ENCODE results near the gene METTL13.
"Not testable (repeated sequence)": the region's sequence is repeated elsewhere in the genome, so short reads cannot be mapped to it uniquely, and the experiment has no call there.

The METTL13 gene

DNA sequence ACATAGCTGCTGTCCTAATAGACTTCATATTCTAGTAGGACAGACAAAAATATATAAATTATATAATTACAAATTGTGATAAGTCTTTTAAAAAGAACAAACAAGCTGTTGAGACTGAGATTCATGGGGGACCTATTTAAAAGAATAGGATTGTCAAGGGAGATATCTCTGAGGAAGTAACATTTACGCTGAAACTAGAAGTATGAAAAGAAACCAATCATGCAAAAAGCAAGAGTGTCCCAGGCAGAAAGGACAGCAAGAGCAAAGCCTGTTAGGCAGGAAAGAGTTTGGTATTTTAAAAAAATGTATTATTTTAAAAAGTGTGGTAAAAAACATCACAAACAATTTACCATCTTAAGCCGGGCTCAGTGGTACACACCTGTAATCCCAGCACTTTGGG is 9.1 kb upstream of the METTL13 start:
- no peak for DNase-seq

DNA sequence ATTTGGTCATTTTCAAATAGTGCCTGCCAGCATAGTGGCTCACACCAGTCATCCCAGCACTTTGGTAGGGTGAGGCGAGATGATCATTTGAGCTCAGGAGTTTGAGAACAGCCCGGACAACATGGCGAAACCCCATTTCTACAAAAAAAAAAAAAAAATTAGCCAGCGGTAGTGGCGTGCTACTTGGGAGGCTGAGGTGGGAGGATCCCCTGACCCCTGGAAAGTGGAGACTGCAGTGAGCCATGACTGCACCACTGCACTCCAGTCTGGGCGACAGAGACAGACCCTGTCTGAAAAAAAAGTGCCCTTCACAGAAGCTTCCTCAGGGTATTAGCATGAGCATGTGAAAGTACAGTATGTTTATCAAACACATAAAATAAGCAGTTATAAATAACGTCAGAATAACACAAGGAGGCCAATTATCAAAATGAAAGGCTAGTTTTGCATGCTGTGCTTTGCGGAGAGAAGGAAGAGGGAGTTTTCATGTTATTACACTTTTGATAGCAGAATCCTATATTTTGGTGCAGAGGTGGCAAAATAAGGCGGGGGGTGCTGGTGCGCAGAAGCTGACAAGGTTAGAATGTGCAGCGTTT is 781 bp upstream of the METTL13 start:
- no peak for DNase-seq

DNA sequence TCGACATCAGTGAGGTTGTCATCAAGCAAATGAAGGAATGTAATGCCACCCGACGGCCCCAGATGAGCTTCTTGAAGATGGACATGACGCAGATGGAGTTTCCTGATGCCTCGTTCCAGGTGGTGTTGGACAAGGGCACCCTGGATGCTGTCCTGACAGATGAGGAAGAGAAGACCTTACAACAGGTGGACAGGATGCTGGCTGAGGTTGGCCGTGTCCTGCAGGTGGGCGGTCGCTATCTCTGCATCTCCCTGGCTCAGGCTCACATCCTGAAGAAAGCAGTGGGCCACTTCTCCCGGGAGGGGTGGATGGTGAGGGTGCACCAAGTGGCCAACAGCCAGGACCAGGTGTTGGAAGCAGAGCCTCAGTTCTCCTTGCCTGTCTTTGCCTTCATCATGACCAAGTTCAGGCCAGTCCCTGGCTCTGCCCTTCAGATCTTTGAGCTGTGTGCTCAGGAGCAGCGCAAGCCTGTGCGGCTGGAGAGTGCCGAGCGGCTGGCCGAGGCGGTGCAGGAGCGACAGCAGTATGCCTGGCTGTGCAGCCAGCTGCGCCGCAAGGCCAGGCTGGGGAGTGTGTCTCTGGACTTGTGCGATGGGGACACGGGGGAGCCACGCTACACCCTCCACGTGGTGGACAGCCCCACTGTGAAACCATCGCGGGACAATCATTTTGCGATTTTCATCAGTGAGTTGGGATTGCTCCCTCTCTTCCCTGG is 2.5 kb downstream of the METTL13 start:
- no peak for DNase-seq

GRCh38 chr1:171784784-171785183 is 3.3 kb downstream of the METTL13 start:
- DNase-seq = no peak

- no peak for DNase-seq
Measured at GRCh38 chr1:171785766-171786165, 4.3 kb downstream of the METTL13 start.

GRCh38 chr1:171786534-171786933 is 5.1 kb downstream of the METTL13 start:
- no peak for DNase-seq

- DNase-seq = no peak
Measured at GRCh38 chr1:171787686-171788480, 6.4 kb downstream of the METTL13 start.

- no peak for DNase-seq
Measured at GRCh38 chr1:171788696-171789095, 7.2 kb downstream of the METTL13 start.

DNA sequence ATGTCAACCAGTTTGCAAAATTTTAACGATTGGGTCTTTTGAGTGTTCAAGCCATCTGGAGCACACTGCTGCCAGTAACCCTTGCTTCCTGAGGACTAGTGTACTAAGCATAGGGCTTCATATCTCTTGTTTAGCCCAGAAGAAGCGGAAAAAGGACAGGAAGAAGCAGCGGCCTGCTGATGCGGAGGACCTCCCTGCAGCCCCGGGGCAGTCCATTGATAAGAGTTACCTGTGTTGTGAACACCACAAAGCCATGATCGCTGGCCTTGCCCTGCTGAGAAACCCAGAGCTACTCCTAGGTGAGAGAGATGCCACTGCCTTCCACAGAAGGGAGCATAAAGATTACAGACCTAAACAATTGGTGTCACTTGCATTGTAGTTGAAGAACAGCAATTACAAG is 8.9 kb downstream of the METTL13 start:
- DNase-seq = no peak

DNA sequence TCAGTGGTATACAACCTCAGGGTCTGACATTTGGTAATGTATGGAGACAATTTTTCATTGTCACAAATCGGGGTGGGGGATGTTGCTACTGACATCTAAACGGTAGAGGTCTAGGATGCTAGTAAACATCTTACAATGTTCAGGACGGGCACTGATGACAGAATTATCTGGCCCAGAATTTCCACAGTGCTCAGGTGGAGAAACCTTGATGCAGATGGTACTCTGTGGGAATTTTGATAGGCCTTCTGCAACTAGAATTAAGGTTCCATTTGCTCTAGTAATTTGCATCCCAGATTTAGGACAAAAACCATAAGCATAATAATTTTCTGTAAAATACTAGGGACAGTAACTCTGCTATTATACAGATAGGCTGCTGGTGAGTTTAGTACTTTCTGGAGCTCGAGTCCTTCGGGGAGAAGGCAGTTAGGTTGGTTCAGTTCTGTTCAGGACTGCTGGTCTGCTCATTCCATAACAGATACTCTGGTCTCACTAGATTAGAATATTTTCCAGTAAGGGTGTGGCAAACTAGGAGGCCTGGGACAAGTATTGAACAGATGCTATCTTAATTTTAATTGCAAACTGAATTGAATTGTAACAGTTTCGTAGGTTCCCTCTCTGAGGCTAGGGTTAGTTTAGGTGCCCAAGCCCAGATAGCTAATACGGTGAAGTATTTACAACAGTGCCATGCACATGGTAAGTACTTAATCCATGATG is 11.4 kb downstream of the METTL13 start:
- DNase-seq = no peak

DNA sequence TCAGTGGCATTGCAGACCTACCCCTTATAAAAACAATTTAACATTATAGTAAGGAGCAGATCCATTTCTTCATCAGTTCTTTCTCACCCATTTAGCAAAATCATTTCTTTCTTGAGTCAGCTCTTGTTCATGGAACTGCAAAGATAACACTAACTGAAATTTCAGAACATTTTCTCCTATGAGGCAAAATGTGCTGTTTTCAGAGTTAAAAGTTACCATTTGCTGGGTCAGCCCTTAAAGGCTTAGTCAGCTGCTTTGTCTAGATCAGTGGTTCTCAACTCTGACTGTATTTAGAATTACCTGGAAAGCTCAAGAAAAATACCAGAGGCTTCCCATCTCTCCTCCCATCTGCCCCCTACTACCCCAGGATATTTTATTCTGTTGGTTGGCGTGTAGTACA is 12.2 kb downstream of the METTL13 start:
- no peak for DNase-seq

GRCh38 chr1:171794085-171794484 is 12.6 kb downstream of the METTL13 start:
- peak; percentile 47 for DNase-seq

- DNase-seq = no peak
Measured at GRCh38 chr1:171796592-171796991, 15.1 kb downstream of the METTL13 start.

GRCh38 chr1:171798311-171798710 is 16.9 kb downstream of the METTL13 start:
- no peak for DNase-seq

- no peak for DNase-seq
Measured at GRCh38 chr1:171798765-171799164, 17.3 kb downstream of the METTL13 start.

DNA sequence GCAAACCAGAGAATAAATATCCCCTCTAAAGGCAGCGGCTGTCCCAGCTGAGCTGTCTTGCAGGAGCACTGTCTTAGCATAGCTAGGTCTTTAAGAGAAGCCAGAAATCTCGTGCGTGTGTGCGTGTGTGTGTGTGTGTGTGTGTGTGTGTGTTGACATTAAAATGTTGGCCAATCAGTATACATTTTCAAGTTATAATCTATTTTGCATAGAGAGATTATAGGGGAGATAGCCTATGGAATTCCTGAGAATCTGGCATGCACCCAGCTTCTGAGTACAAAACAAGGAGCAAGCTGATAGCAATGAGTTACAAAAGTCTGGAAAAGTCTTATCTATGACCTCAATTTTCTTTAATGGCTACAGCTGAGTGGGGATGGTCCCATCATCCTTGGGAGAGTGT is 17.7 kb downstream of the METTL13 start:
- no peak for DNase-seq

DNA sequence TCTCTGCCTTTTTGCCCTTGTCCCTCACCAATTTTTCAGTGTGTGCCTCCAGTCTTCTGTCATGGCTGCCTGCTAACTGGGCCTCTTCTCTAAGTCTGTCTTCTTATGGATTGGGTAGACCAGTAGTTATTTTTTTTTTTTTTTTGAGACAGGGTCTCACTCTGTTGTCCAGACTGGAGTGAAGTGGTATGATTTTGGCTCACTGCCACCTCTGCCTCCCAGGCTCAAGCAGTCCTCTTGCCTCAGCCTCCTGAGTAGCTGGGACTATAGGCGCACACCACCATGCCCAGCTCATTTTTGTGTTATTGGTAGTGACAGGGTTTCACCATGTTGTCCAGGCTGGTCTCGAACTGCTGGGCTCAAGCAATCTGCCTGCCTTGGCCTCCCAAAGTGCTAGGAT is 18.2 kb downstream of the METTL13 start:
- not testable (repeated sequence) for DNase-seq

DNA sequence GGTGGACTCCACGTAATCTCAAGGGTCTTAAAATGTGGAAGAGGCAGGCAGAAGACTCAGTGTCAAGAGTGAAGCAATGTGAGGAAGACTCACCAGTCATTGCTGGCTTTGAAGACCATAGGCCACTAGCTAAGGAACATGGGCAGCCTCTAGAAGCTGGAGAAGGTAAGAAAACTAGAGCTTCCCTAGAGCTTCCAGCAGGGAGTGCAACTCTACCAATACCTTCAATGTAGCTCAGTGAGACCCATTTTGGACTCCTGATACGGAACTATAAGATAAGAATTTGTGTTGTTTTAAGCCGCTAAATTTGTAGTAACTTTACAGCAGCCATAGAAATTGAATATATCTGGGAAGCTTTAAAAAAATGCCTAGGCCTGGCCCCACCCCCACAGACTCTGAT is 18.9 kb downstream of the METTL13 start:
- no peak for DNase-seq

GRCh38 chr1:171800851-171801250 is 19.4 kb downstream of the METTL13 start:
- DNase-seq = no peak

DNA sequence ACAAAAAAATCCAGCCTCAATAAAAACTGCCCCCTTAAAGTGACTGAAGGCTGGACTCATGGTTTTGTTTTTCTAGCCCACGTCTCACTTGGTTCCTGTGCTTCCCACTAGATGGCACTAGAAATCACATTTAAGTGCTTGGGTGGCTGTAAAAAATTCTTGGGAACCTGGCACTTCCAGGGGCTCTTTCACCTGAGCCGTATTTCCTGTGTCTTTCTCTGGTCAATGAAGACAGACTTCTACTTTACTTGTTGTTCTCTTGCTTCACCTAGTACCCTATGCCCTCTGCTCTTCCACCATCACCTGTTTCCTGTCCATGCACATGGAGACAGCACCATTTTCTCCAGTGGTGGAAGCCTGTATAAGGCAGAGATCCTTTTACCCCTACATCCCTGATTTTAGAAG is 20.0 kb downstream of the METTL13 start:
- DNase-seq = no peak

- DNase-seq = no peak
Measured at GRCh38 chr1:171802207-171802606, 20.7 kb downstream of the METTL13 start.

- no peak for DNase-seq
Measured at GRCh38 chr1:171803045-171803444, 21.6 kb downstream of the METTL13 start.

- no peak for DNase-seq
Measured at GRCh38 chr1:171803461-171804022, 22.1 kb downstream of the METTL13 start.

Measured in stimulated activated naive CD4-positive, alpha-beta T cell treated with Interleukin-2 at 50 U/mL for 16 hours (primary cell).